G401.6 (cell line): ENCODE measurements around the gene IL10RA.

Experiments
- FAIRE-seq: peaks from 2 replicates; lab custom pipeline; 2012; peaks lifted over from hg19 to GRCh38; lab: Jason Lieb, UNC

The IL10RA gene

GRCh38 chr11:118047749-118048148 lies 61.6 kb downstream of the IL10RA start:
- no peak for FAIRE-seq

- no peak for FAIRE-seq
These were observed 62.5 kb downstream of the IL10RA start for GRCh38 chr11:118048472-118049370.

- no peak for FAIRE-seq
These were observed 63.6 kb downstream of the IL10RA start for GRCh38 chr11:118049771-118050170.

- FAIRE-seq = no peak
These were observed 64.2 kb downstream of the IL10RA start for GRCh38 chr11:118050208-118050891.
